Thyroid gland (tissue), 4 donors: ENCODE measurements around the gene SLC27A4.

Source experiments
- CTCF ChIP-seq, 6 experiments: fragments of 200-600 bp in 3 of 6; fragments of 450-650 bp in 3 of 6; sonication (generic) in 3 of 6; IDR thresholded peaks; one replicate each; pipeline ENCODE4 v1.5.1; 2016 to 2019; ENCODE audit warnings: antibody characterized with exemption in 6 of 6, mild to moderate bottlenecking in 2 of 6, inconsistent platforms in 1 of 6, moderate library complexity in 1 of 6
- POLR2A ChIP-seq, 2 donors: fragments of 450-650 bp; IDR thresholded peaks; one replicate each; pipeline ENCODE4 v1.6.1; 2017; ENCODE audit warnings: antibody characterized with exemption in 2 of 2, mild to moderate bottlenecking in 2 of 2, moderate library complexity in 1 of 2

GRCh38 chr9:128369024-128369706, 28.8 kb downstream of the SLC27A4 start:
- TF ChIP-seq CTCF (IDR thresholded peaks at IDR 0.05) (no peak), POLR2A (IDR thresholded peaks at IDR 0.05) (no peak)
